Hematopoietic multipotent progenitor cell treated with erythropoietin and hydrocortisone succinate and interleukin-3 and kit ligand, for 4 days (in vitro differentiated cells): ENCODE data around the gene STARD3NL.
"Not testable (repeated sequence)": the region's sequence is repeated elsewhere in the genome, so short reads cannot be mapped to it uniquely, and the experiment has no call there.

ENCODE experiments used
- DNase-seq: peaks from one replicate; pipeline ENCODE4 v3.0.0-alpha.2; 2015

The STARD3NL gene

DNA sequence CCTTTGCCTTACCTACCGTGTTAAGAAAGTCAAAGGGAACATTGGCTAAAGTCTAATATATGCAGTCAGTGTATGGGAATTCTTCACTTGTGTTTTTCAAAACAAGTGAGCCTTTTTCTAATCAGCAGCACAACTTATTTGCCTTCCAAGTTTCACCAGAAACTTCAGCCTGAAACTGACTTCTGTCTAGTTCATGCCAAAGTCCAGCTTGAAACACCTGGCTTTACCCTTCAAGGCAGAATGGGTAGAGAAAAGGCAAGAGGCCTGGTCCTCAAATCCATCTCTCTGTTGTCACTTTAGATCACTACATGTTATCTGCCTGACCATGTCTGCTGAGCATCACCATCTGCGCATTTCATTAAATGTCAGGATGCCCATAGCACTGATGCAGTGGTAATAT, 92.4 kb downstream of the STARD3NL start:
- not testable (repeated sequence) for DNase-seq

DNA sequence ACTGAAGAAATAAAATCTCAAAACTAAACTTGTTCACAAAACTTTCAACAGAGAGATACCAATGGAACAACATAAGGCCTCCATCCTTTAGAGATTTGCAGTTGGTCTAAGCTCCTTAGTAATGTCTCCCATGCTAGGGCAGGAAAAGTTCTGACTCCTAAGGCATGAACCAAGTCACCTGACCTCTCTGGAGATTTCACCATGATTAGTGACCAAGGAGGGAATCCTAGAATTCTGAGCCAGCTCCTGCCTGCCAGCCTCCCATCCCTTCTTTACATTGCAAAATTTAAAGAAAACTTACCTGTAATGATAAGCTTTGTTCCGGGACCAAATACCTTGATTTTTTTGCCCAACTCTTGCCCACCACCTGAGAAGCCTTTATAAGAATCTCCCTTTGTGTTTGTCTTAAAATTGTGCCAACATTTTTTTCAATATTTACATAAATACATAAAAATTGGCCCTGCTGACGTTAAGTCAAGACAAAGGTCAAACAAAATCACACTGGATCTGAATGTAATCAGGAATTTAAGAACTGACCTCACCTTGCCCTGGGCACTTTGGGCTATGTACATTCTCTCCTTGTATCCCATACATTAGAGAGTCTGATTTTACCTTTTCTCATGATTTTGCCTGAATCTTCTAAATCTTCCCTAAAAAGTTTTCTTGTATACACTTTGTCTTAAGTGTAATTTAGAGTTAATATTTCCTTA, 95.4 kb downstream of the STARD3NL start, which contains the start of gene TARP:
Gene TARP (minus strand): TSS at position 351 of the 710 bp plus-strand sequence.
- no peak for DNase-seq

DNA sequence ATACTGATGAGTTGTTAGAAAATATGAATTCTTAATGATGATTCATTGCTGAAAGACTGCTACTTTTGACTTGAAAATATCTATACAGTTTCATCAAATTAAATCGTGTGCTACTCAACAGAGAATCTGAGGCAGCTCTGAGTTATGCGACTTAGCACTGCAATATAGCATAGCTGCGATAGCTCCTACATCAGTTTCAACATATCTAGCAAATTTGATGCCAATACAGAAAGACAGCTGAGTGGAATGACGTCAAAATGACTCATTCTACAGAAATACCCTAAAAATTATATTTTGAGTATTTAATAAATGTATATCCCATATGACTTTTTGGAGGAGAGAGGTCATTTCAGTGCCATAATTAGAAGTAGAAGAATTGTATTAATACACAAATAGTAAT, 96.4 kb downstream of the STARD3NL start:
- no peak for DNase-seq

DNA sequence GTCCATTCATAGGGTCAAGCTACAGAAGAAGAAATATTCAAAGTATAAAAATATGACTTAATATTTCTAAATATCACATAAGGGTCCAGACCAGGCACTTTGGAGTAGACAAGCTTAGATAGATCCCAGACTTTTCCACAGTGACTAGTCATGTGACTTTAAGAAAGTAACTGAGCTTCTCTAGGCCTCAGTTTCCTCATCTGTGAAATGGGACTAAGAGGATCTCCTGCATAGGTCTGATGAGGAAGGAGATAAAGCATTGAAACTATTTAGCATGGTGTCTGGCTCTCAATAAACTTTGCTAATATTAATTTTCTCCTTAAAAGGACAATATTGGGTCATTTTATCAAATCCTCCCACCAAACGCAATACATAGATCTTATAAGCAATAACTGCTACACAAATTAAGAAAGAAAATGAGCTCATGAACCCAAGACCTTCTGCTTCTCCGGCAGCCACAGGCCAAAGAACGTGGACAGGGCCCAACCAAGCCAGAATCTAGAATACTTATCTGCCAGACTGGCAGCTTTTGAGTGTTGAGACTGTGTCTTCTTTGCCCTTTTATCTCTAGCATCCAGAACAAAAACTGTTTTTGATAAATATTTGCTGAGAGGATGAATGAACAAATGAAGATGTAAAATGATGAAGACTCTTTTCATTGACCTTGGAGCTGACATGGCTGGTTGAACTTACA, 97.0 kb downstream of the STARD3NL start:
- no peak for DNase-seq

DNA sequence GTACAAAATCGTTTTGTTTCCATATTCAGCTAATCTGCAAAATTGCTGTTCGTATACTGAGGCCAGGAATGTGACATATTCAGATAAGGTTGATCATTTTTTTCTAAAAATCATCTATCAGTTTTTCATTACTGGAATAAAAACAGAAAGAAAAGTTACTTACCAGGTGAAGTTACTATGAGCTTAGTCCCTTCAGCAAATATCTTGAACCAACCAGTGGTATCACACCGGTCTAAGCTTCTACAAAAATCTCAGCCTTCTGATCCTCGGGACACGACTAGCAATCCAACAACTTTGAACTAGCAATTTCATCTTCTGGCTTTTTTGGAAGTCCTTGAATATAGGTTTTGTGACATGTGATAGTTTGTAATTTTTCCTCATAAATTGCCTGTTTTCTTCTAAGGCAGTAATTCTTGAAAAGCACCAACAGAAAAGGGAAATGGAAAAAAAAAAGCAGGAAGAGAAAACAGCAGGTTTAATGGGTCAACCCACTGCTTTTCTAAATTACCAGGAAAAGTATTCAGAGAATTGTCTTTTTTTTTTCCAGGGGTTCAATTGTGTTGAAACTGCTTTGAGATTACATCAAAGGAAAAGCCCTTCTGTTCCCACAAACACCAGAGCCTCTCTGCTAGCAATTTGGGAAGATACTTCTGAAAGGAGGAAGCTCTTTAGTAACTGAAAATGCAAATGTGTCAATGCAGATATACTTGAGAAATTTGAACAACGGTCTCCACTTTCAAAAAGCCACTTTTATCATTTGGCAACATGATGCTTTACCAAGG, 98.2 kb downstream of the STARD3NL start:
- DNase-seq: peak; percentile 78

DNA sequence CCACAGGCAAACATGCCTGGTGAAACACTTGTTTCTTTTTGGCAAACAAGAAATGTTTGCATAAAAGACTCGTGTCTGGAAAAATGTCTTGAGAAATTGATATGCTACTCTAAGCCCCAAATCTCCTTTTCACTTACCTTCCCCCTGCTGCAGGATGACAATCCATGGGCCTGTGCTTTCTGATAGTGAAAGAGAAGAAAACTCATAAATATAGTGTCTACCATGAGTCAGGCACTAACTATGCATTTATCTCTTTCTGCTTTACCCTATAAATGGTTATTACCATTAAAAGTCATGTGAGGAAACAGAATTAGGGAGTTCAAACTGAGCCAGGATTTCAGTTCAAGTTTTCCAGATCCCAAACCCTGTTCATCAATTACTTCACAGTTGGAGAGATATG, 102.0 kb downstream of the STARD3NL start:
- no peak for DNase-seq
